IgD-negative memory B cell (primary cell): Measurements from ENCODE around the gene WBP1L. TPM values are rescaled to one million over a fixed set of nuclear protein-coding genes. Genes with fewer than 3 reads are reported as not detected.

ENCODE experiments used
- H3K27ac Mint-ChIP-seq, 3 donors: one replicate each; pipeline ENCODE4 v1.8.0; 2020 to 2022; ENCODE audit warnings: mild to moderate bottlenecking in 3 of 3, mixed read lengths in 3 of 3, moderate library complexity in 1 of 3
- H3K27me3 Mint-ChIP-seq: one replicate; pipeline ENCODE4 v1.8.0; 2021; ENCODE audit warnings: mixed read lengths
- H3K36me3 Mint-ChIP-seq: one replicate; pipeline ENCODE4 v1.8.0; 2020; ENCODE audit warnings: mild to moderate bottlenecking, mixed read lengths
- H3K4me1 Mint-ChIP-seq, 3 donors: one replicate each; pipeline ENCODE4 v1.8.0; 2020 to 2022; ENCODE audit warnings: mixed read lengths in 3 of 3, mild to moderate bottlenecking in 1 of 3
- H3K4me3 Mint-ChIP-seq, 4 donors: one replicate each; pipeline ENCODE4 v1.8.0; 2020 to 2022; ENCODE audit warnings: mild to moderate bottlenecking in 4 of 4, mixed read lengths in 4 of 4, moderate library complexity in 3 of 4
- H3K9me3 Mint-ChIP-seq, 3 donors: one replicate each; pipeline ENCODE4 v1.8.0; 2020 to 2021; ENCODE audit warnings: mixed read lengths in 3 of 3, mild to moderate bottlenecking in 1 of 3
- polyA plus RNA-seq: library from polyadenylated mRNA; unstranded; fragments of 300-500 nt; fragmentation: Illumina TruSeq; gene quantifications from one replicate; pipeline ENCODE4 v1.2.3, GENCODE V29; 2021

The WBP1L gene
- polyA plus RNA-seq, 1 donor from 2014 or later = 28.8 TPM

DNA sequence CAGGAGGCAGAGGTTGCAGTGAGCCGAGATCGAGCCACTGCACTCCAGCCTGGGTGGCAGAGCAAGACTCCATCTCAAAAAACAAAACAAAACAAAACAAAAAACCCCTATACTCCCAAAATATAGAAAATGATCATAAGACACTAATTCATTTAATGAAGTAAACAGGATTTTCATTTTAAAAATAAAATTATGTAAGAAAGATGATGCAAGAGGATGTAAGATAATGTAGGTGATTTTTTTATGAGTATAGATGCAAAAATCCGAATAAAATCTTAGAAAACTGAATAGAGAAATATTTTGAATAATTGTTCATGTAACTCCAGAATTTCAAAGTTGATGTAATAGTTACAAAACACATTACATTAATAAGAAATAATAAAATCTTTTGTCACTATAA is 121.9 kb downstream of the WBP1L start:
- H3K9me3 Mint-ChIP-seq = peaks cover 0 to 2% (median 0%) of the 10 kb centered on the region in 3 donors
- peaks cover 7% of the 10 kb centered on the region for H3K36me3 Mint-ChIP-seq
- H3K27me3 Mint-ChIP-seq = peaks cover 10% of the 10 kb centered on the region
- H3K4me1 Mint-ChIP-seq = peaks cover 5% of the 10 kb centered on the region in 3 donors
- H3K4me3 Mint-ChIP-seq = no peak overlapping the region
- no peak overlapping the region for H3K27ac Mint-ChIP-seq

Other genes with a start within 250 kb of the WBP1L start
- gene ACTR1A, start 241.2 kb upstream of the WBP1L start, polyA plus RNA-seq = 53.4 TPM
- gene SUFU, start 240.0 kb upstream of the WBP1L start, polyA plus RNA-seq = 5.0 TPM
- 71.5 TPM for gene TRIM8, start 99.5 kb upstream of the WBP1L start, polyA plus RNA-seq
- gene ARL3, start 29.6 kb upstream of the WBP1L start, polyA plus RNA-seq = 3.8 TPM
- 6.4 TPM for gene SFXN2, start 29.3 kb upstream of the WBP1L start, polyA plus RNA-seq
- 0.09 TPM for gene CYP17A1, start 93.5 kb downstream of the WBP1L start, polyA plus RNA-seq
- gene BORCS7, start 110.3 kb downstream of the WBP1L start, polyA plus RNA-seq = 40.3 TPM
- not detected for gene AS3MT, start 125.5 kb downstream of the WBP1L start, polyA plus RNA-seq
- 7.9 TPM for gene CNNM2, start 174.3 kb downstream of the WBP1L start, polyA plus RNA-seq